ENCODE measurements around the gene PTMS.
A peak's percentile ranks its signal among the peaks of the same experiment; 100 is the strongest.
"Not testable (repeated sequence)": the region's sequence is repeated elsewhere in the genome, so short reads cannot be mapped to it uniquely, and the experiment has no call there.

Gene PTMS

GRCh38 chr12:6765634-6766581, at the start of gene PTMS:
PTMS (plus strand) TSS chr12:6766363; CDS start chr12:6766706, 343 bp downstream.
- no peak for DNase-seq

DNA sequence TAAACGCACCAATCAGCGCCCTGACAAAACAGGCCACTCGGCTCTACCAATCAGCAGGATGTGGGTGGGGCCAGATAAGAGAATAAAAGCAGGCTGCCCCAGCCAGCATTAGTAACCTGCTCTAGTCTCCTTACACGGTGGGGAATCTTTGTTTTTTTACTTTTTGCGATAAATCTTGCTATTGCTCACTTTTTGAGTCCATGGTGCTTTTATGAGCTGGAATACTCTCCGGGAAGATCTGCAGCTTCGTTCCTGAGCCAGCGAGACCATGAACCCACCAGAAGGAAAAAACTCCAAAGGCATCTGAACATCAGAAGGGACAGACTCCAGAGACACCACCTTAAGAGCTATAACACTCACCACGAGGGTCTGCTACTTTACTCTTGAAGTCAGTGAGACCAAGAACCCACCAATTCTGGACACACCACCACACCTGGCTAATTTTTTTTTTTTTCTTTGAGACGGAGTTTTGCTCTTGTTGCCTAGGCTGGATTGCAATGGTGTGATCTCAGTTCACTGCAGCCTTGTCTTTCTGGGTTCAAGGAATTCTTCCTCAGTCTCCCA, 49.2 kb upstream of the PTMS start:
- no peak for DNase-seq

DNA sequence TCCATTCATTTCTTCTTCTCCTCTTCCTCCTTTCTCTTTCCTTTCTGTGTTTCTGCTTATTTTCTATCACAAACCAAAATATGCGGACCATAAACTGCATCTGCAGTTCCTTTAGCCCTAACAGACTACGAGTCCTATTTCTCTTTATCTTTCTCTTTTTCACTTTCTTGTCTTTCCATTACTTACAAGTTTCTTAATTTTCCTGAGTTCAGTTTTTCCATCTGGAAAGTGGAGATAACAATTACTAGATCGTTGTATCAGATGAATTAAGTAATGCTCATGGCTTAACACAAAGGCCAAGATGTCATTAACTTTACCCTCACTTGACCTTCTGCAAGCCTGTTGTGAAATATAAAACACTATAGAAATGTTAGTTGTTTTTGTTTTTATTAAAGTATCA, 43.3 kb upstream of the PTMS start:
- DNase-seq = peak; percentile 3

DNA sequence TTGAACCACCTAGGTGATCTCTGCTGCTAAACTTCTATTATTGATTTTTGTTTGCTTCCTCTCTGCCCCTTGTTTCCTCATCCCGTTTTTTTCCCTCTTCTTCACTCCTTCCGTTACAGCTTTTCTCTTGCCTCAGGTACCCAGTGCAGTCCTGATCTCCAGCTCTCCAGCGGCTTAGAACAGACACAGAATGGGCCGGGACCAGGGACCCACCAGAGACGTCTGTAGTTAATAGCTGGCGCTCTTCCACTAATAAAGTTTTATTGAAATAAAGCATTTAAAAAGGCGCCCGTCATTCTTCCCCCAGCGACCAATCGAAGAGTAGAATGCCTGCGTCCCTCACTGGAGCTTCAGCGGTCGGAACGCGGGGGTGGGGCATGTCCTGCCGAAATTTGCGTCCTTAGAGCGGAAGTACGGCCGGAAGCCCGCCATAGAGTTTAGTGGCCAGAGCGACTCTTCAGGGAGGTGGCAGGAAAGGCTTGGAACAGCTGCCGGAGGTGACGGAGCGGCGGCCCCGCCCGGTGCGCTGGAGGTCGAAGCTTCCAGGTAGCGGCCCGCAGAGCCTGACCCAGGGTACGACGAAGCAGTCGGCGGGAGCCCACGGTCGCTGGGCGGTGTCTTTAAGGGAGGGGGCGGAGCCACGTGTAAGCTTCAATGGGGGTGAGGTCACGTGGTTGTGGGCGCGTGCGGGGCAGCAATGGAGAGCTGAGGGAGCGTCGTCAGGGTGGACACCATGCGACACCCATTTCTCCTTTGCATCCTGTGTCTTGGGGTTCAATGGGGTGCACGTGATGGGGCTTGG, 42.4 kb upstream of the PTMS start, which contains the start of gene COPS7A:
TSS of gene COPS7A (plus strand) at position 440 of the 802 bp plus-strand sequence. CDS start 611 bp downstream, outside the sequence.
- DNase-seq = peak; percentile 97

GRCh38 chr12:6724409-6724797, 41.8 kb upstream of the PTMS start:
- peak; percentile 10 for DNase-seq

DNA sequence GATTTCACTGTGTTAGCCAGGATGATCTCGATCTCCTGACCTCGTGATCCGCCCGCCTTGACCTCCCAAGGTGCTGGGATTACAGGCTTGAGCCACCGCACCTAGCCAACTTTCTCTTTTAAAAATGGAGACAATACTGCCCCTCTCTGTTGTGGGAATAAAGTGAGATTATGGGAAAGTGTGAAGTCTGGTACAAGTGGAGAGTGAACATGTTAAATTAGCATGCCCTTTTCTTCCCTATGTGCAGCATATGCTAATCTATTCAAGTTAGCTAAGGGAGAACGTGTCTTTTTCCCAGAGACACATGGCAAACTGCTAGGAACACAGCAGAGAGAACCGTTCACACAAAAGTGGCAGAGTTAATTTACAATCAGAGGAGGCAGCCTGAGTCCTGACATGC, 40.8 kb upstream of the PTMS start:
- no peak for DNase-seq

- DNase-seq = no peak
Measured at GRCh38 chr12:6729186-6729585, 37.0 kb upstream of the PTMS start.

DNA sequence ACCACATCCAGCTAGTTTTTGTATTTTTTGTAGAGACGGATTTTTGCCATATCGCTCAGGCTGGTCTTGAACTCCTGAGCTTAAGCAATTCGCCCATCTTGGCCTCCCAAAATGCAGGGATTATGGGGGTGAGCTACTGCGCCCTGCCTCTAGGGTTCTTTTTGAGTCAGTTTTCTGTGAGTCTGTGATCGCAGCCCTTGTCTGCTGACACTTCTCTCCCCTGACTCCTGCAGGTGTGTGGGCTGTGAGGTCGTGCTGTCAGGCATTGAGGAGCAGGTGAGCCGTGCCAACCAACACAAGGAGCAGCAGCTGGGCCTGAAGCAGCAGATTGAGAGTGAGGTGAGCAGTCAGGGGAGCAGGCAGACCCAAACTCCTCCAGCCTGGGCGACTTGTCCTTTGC, 36.0 kb upstream of the PTMS start:
- no peak for DNase-seq

DNA sequence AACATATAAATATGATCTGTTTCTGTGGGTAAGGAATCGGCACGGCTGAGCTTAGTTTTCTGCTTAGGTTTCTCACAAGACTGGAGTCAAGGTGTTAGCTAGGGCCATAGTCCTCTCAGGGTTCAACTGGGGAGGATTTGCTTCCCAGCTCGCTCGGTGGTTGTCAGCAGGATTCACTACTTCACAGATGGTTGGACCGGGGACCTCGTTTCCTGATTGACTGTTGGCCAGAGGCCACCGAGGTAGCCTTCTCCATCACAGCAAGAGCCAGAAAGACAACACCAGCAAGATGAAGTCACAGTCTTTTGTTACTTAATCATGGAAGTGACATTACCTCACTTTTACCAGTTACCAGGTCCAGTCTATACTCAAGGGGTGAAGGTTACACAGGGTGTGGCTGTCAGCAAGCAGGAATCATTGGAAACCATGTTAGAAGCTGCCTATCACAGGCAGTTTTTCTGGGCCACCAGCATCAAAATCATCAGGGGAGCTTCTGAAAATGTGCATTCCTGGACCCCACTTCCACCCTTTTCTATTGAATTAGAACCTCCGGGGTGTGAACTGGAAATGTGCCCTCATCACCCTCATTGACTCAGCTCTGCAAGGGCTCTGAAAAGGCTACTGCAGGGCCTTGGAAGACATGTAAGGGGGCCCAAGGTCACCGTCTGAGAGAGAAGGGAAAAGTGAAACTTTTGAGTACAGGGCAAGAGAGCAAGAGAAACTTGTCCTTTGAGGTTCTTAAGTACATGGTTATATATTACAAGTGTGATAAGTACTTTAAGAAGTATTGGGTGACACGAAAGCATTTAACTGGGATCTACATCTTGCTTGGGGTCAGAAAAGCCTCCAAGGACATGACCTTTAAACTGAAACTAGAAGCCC, 31.4 kb upstream of the PTMS start:
- DNase-seq = no peak

- DNase-seq = peak; percentile 31
Measured at GRCh38 chr12:6735448-6736191, 30.5 kb upstream of the PTMS start.

GRCh38 chr12:6736754-6737153, 29.4 kb upstream of the PTMS start:
- no peak for DNase-seq

GRCh38 chr12:6742080-6742479, 24.1 kb upstream of the PTMS start:
- DNase-seq = not testable (repeated sequence)

- no peak for DNase-seq
Measured at GRCh38 chr12:6742834-6743233, 23.3 kb upstream of the PTMS start.

DNA sequence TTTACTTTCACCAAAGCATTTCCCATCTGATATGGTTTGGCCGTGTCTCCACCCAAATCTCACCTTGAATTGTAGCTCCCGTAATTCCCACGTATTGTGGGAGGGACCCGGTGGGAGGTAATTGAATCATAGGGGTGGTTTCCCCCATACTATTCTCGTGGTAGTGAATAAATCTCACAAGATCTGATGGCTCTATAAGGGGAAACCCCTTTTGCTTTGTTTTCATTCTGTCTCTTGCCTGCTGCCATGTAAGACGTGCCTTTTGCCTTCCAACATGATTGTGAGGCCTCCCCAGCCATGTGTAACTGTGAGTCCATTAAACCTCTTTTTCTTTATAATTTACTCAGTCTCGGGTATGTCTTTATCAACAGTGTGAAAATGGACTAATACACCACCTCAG, 22.9 kb upstream of the PTMS start:
- not testable (repeated sequence) for DNase-seq

DNA sequence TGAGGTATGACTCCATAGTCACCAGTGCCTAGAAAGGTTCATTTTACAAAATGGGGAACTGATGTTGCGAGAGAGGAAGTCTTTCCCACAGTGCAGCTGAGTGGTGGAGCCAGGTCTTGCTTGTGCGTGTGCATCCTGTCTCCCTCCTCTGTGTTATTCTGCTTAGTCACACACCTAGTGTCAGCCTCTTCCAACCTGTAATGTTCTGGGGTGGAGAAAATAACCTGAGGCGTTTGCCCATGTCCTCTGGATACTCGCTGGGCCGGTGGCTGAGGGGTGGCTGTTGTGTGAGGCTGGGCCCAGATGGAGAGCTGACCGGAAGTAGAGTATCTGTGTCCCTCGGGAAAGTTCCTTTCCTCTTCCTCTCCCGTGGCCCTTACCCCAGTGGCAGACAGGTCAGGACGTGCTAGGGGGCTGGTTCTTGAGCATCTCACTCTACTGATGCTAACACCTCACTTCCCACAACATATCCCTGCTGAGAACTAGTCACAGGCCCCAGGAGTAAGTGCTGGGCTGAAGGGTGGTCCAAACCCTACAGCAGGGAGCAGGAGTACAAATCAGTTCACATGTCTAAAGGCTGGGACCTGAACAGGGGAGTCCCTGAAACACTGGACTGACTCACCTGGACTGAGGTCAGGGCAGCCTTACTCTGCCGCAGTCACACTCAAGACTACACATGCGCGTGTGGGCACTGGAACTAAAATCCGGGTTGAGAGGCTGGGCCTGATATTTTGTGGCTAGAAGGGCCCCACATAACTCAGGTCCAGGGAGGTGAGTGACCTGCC, 20.2 kb upstream of the PTMS start:
- peak; percentile 81 for DNase-seq

DNA sequence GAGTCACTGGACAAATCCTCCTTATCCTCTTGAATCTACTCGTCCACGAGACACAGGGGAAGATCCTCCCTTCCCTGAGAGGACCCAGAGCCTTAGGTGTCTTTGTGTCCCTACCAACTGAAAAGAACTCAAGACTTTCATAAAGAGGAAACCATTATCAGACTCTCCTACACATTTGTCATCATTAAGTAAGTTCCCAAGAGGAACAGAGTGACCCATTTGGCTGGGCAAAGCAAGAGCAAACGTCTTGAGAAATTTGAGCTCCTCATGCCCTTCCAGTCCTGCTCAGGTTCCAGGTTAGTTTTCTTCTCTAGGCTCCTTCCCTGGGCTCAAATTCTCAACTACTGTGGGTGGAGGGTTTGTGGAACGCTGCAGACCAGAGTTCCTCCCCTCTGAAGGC, 18.9 kb upstream of the PTMS start:
- no peak for DNase-seq

DNA sequence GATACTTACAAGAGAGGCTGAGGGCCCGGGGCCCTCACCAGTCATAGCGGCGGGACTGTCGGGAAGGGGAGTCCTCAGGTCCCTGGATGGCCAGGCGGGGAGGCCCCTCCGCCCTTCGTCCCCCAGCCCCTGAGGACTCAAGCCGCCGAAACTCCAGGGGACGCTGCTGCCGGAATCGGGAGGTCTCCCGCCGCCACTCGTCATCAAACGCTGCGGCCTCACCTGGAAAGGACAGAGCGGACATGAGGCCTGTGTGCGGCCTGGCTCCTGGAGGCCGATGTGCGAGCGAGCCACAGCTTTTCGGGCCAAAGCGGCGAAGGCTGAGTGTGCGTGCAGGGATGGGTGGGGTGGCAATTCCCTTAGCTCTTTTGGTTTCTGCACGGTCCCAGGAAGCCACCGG, 17.4 kb upstream of the PTMS start:
- DNase-seq = no peak

GRCh38 chr12:6750506-6750905, 15.7 kb upstream of the PTMS start:
- no peak for DNase-seq

DNA sequence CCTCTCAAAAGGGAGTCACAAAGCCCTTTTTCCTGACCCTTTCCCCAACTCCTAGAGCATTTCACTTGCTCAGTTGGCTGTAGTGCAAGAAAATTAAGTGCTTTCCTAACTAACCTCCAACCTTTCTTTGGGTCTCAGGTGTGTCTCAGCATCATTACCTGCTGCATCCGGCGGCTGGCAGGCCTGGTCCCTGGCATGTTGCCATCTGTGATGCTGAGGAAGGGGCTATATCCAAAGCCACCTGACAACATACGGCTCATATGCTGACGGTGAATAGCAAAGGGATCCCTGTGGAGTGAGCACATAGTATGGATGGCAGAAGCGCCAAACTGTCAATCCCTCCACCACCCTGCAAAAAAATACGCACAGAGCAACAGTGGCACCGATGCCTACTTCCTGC, 14.4 kb upstream of the PTMS start:
- no peak for DNase-seq

- DNase-seq = no peak
Measured at GRCh38 chr12:6752167-6752920, 13.8 kb upstream of the PTMS start.
